ENCODE measurements around the gene FRMD1.

Gene FRMD1

GRCh38 chr6:168105813-168106632, 27.0 kb upstream of the FRMD1 start:
- Histone ChIP-seq H3K36me3 (no peaks in the 10 kb centered on the region), H3K27me3 (peaks cover 21 to 37% (median 32%) of the 10 kb centered on the region in 11 experiments), H3K4me3 (no peak overlapping the region), H3K27ac (no peak overlapping the region), H3K9me3 (replicated peaks in 1 of 11) (no peaks in the 10 kb centered on the region), H3K4me2 (no peak overlapping the region), H3K4me1 (no peaks in the 10 kb centered on the region), H3K9ac (no peak overlapping the region), H4K20me1 (no peaks in the 10 kb centered on the region)
- no peak for TF ChIP-seq Cebpa-rat (IDR thresholded peaks at IDR 0.05)

- Histone ChIP-seq H4K20me1 (no peaks in the 10 kb centered on the region), H3K4me3 (no peak overlapping the region), H3K9ac (no peak overlapping the region), H3K27me3 (peaks cover 31 to 50% (median 45%) of the 10 kb centered on the region in 11 experiments), H3K27ac (no peak overlapping the region), H3K4me2 (no peak overlapping the region), H3K9me3 (replicated peaks in 1 of 11) (no peaks in the 10 kb centered on the region), H3K4me1 (no peaks in the 10 kb centered on the region), H3K36me3 (no peaks in the 10 kb centered on the region)
- no peak for TF ChIP-seq Cebpa-rat (IDR thresholded peaks at IDR 0.05)
Measured at GRCh38 chr6:168104636-168105035, 25.6 kb upstream of the FRMD1 start.

- peaks cover 36 to 63% (median 56%) of the 10 kb centered on the region in 11 experiments for H3K27me3 ChIP-seq
- TF ChIP-seq Cebpa-rat (IDR thresholded peaks at IDR 0.05), result no peak
Measured at GRCh38 chr6:168103050-168103830, 24.2 kb upstream of the FRMD1 start.

GRCh38 chr6:168102315-168102985, 23.4 kb upstream of the FRMD1 start:
- Histone ChIP-seq H3K4me3 (no peak overlapping the region), H3K4me2 (no peak overlapping the region), H3K27ac (no peak overlapping the region), H3K36me3 (no peaks in the 10 kb centered on the region), H4K20me1 (no peaks in the 10 kb centered on the region), H3K9ac (no peak overlapping the region), H3K4me1 (peaks cover 0 to 9% (median 0%) of the 10 kb centered on the region in 10 experiments; a peak in 3 of 20 replicates), H3K27me3 (peaks cover 36 to 63% (median 56%) of the 10 kb centered on the region in 11 experiments), H3K9me3 (replicated peaks in 1 of 11) (no peaks in the 10 kb centered on the region)
- no peak for TF ChIP-seq Cebpa-rat (IDR thresholded peaks at IDR 0.05)

More at GRCh38 chr6:168103050-168103830, 24.2 kb upstream of the FRMD1 start:
- H3K4me1 ChIP-seq, result peaks cover 0 to 9% (median 0%) of the 10 kb centered on the region in 10 experiments; a peak in 3 of 20 replicates
- no peak overlapping the region for H3K9ac ChIP-seq
- no peaks in the 10 kb centered on the region for H3K36me3 ChIP-seq
- no peaks in the 10 kb centered on the region for H3K9me3 ChIP-seq (replicated peaks in 1 of 11)
- H3K4me3 ChIP-seq, result no peak overlapping the region
- H3K27ac ChIP-seq, result no peak overlapping the region
- no peak overlapping the region for H3K4me2 ChIP-seq
- no peaks in the 10 kb centered on the region for H4K20me1 ChIP-seq

GRCh38 chr6:168101590-168102314, 22.7 kb upstream of the FRMD1 start:
- H3K4me2 ChIP-seq, result no peak overlapping the region
- TF ChIP-seq Cebpa-rat (IDR thresholded peaks at IDR 0.05), result no peak
- H3K27ac ChIP-seq, result no peak overlapping the region
- H3K27me3 ChIP-seq, result peaks cover 36 to 63% (median 56%) of the 10 kb centered on the region in 11 experiments
- H3K9me3 ChIP-seq (replicated peaks in 1 of 11), result no peaks in the 10 kb centered on the region
- H3K9ac ChIP-seq, result no peak overlapping the region
- no peaks in the 10 kb centered on the region for H4K20me1 ChIP-seq
- H3K4me3 ChIP-seq, result no peak overlapping the region
- H3K36me3 ChIP-seq, result no peaks in the 10 kb centered on the region
- H3K4me1 ChIP-seq, result peaks cover 0 to 9% (median 0%) of the 10 kb centered on the region in 10 experiments; a peak in 3 of 20 replicates

GRCh38 chr6:168100803-168101589, 22.0 kb upstream of the FRMD1 start:
- H3K4me2 ChIP-seq, result no peak overlapping the region
- no peak overlapping the region for H3K27ac ChIP-seq
- H3K4me1 ChIP-seq, result peaks cover 0 to 9% (median 0%) of the 10 kb centered on the region in 10 experiments; a peak in 3 of 20 replicates
- no peaks in the 10 kb centered on the region for H3K36me3 ChIP-seq
- H4K20me1 ChIP-seq, result no peaks in the 10 kb centered on the region
- no peaks in the 10 kb centered on the region for H3K9me3 ChIP-seq (replicated peaks in 1 of 11)
- TF ChIP-seq Cebpa-rat (IDR thresholded peaks at IDR 0.05), result no peak
- H3K9ac ChIP-seq, result no peak overlapping the region
- H3K4me3 ChIP-seq, result no peak overlapping the region
- H3K27me3 ChIP-seq, result peaks cover 36 to 63% (median 56%) of the 10 kb centered on the region in 11 experiments

- H3K27ac ChIP-seq, result no peak overlapping the region
- no peak overlapping the region for H3K9ac ChIP-seq
- TF ChIP-seq Cebpa-rat (IDR thresholded peaks at IDR 0.05), result no peak
- peaks cover 0 to 13% (median 2%) of the 10 kb centered on the region in 10 experiments; a peak in 5 of 20 replicates for H3K4me1 ChIP-seq
- peaks cover 36 to 63% (median 56%) of the 10 kb centered on the region in 11 experiments for H3K27me3 ChIP-seq
- no peaks in the 10 kb centered on the region for H3K36me3 ChIP-seq
- H4K20me1 ChIP-seq, result no peaks in the 10 kb centered on the region
- H3K9me3 ChIP-seq (replicated peaks in 1 of 11), result no peaks in the 10 kb centered on the region
- H3K4me3 ChIP-seq, result no peak overlapping the region
- H3K4me2 ChIP-seq, result no peak overlapping the region
Measured at GRCh38 chr6:168100011-168100802, 21.2 kb upstream of the FRMD1 start.

Data from BLaER1 treated with 17β-estradiol and CSF1 and Interleukin-3, amounts not matched to agents 10 nM and 100 nM (cell line).